Transverse colon (tissue), 4 donors: ENCODE measurements around the gene COX7A2.

ENCODE experiments used
- POLR2AphosphoS5 ChIP-seq, 3 donors: sonication (generic); formaldehyde crosslinking; IDR thresholded peaks; one replicate each; pipeline ENCODE4 v1.6.1; 2016; ENCODE audit warnings: antibody characterized with exemption in 3 of 3
- TF ChIP-seq, protein P1 (sequence below), 5 experiments: fragments of 200-600 bp in 3 of 5; fragments of 450-650 bp in 2 of 5; sonication (generic) in 3 of 5; IDR thresholded peaks; 1 replicate in 2 of 5; 2 replicates in 3 of 5; pipeline ENCODE4 v1.5.1; 2016 to 2017; ENCODE audit warnings: antibody characterized with exemption in 5 of 5, inconsistent platforms in 3 of 5, mild to moderate bottlenecking in 2 of 5, moderate library complexity in 1 of 5

GRCh38 chr6:75213732-75214131 lies 29.9 kb downstream of the COX7A2 start:
- TF ChIP-seq, protein P1, sequence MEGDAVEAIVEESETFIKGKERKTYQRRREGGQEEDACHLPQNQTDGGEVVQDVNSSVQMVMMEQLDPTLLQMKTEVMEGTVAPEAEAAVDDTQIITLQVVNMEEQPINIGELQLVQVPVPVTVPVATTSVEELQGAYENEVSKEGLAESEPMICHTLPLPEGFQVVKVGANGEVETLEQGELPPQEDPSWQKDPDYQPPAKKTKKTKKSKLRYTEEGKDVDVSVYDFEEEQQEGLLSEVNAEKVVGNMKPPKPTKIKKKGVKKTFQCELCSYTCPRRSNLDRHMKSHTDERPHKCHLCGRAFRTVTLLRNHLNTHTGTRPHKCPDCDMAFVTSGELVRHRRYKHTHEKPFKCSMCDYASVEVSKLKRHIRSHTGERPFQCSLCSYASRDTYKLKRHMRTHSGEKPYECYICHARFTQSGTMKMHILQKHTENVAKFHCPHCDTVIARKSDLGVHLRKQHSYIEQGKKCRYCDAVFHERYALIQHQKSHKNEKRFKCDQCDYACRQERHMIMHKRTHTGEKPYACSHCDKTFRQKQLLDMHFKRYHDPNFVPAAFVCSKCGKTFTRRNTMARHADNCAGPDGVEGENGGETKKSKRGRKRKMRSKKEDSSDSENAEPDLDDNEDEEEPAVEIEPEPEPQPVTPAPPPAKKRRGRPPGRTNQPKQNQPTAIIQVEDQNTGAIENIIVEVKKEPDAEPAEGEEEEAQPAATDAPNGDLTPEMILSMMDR (IDR thresholded peaks at IDR 0.05): no peak
- no peak for TF ChIP-seq POLR2AphosphoS5 (IDR thresholded peaks at IDR 0.05)
